PC-3 (cell line): Measurements from ENCODE around the gene LIN52.

Experiments used
- CTCF ChIP-seq: fragments of 300-600 bp; sonication (generic); conservative IDR thresholded peaks from 2 replicates; pipeline ENCODE4 v1.5.1; 2017; ENCODE audit warnings: antibody characterized with exemption, low read depth, mild to moderate bottlenecking, low read length
- EZH2 ChIP-seq: fragments of 300-600 bp; sonication (generic); IDR thresholded peaks from one replicate; pipeline ENCODE4 v1.6.1; 2017; ENCODE audit warnings: antibody characterized with exemption, mild to moderate bottlenecking, low read length; ENCODE audit not compliant: unreplicated experiment

GRCh38 chr14:74126315-74127013 lies 41.7 kb downstream of the LIN52 start:
- TF ChIP-seq CTCF (no peak), EZH2 (no peak)
